DOHH2 (cell line): Measurements from ENCODE around the gene GRK4.

Source experiments
- EZH2phosphoT487 ChIP-seq: fragments of 200-600 bp; sonication (generic); IDR thresholded peaks from 2 replicates; pipeline ENCODE4 v1.6.1; 2017; ENCODE audit warnings: borderline replicate concordance, mild to moderate bottlenecking, antibody characterized with exemption, low read length, moderate library complexity, mixed read lengths
- TF ChIP-seq, protein P1 (sequence below): fragments of 200-600 bp; sonication (generic); IDR thresholded peaks from one replicate; pipeline ENCODE4 v1.5.1; 2014; ENCODE audit warnings: antibody characterized with exemption, mild to moderate bottlenecking, low read depth, low read length; ENCODE audit not compliant: poor library complexity, severe bottlenecking

DNA sequence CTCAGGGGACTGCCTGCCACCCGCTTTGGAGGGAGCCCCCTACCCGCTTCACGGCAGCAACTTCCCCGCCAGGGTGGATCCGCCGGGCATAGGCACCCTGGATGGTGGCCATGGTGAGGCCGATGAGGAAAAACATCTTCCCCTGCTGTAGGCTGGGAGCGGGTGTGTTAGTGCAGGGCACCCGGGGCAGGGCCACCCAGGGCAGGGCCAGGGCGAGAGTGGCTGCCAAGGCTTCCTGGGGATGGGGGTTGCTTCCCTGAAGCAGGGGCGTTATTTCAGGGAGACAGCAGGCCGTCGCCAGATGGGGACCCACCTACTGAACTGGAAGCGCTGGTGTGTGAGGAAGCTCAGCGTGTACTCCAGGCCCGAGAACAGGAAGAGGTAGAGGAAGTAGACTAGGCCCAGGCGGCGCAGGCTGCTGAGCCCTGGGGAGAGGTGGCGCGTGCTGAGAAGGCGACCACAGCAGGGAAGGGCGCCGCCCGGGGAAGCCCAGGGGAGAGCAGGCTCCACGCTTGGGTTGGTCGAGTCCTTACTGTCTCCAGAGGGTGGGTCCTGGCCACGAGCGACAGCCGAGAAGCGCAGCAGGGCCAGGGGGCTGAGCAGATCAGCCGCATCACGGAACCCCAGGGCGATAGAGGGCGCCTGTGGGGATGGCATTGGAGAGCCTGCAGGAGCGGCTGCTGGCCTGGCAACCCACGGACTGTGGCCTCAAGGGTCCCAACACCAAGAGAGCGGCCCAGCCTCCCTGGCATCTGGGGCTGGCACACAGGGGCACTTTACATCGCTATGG, 31.7 kb upstream of the GRK4 start:
- TF ChIP-seq, protein P1, sequence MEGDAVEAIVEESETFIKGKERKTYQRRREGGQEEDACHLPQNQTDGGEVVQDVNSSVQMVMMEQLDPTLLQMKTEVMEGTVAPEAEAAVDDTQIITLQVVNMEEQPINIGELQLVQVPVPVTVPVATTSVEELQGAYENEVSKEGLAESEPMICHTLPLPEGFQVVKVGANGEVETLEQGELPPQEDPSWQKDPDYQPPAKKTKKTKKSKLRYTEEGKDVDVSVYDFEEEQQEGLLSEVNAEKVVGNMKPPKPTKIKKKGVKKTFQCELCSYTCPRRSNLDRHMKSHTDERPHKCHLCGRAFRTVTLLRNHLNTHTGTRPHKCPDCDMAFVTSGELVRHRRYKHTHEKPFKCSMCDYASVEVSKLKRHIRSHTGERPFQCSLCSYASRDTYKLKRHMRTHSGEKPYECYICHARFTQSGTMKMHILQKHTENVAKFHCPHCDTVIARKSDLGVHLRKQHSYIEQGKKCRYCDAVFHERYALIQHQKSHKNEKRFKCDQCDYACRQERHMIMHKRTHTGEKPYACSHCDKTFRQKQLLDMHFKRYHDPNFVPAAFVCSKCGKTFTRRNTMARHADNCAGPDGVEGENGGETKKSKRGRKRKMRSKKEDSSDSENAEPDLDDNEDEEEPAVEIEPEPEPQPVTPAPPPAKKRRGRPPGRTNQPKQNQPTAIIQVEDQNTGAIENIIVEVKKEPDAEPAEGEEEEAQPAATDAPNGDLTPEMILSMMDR = peak; percentile 75
- TF ChIP-seq EZH2phosphoT487 = no peak
